Measurements from ENCODE around the gene ADAM10.
"Not testable (repeated sequence)": the region's sequence is repeated elsewhere in the genome, so short reads cannot be mapped to it uniquely, and the experiment has no call there.

ADAM10 gene

DNA sequence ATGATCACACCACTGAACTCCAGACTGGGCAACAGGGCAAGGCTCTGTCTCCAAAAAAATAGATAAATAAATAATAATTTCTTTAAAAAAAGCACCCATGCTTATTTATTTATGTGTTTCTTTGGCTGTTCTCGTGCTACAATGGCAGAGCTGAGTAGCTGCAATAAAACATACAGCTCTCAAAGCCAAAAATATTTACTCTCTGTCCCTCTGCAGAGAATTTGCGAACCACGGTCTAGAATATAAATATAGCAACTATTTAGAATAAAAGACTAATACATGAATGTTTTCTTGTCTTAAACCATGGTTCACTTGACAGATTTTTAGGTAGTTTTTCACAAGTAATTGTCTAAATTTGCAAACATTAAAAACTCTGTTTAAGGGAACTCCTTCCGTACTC is 72.7 kb downstream of the ADAM10 start:
- no peak for DNase-seq (ENCODE audit: low read depth in 2 of 2)

DNA sequence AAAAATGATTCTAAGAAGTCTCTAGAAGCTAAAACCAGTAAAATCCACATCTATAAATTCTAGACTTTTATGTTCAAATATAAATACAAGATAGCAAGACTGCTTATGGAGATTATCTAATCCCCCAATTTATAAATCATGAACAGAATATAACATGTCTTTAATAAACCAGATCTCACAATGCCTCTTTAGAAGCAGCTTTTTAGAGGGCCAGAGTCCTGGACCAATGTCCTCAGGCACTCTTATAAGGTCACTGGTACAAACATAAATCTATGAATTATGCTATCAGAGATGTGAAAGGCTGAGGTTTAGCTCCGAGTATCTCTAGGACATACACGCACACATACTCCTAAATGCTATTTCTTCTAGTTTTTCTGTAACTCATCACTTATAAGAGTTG is 78.3 kb downstream of the ADAM10 start:
- DNase-seq (ENCODE audit: low read depth in 2 of 2), result no peak

DNA sequence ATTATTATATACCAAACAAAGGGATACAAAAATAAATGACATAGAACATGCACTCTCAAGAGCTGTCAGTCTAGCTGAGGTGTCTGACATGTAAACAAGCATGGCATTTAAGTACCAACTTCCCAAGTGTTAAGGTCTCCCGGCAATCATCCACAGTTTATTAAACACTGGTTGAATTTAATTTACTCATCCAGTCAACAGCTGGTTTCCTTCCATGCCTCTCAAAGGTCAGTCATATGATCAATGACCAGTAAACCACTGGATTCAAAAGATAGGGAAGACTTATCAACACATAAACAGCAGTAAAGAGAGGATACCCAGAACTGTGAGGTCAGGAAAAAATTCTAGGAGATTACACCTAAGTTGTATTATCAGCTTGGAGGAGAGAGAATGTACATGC is 80.4 kb downstream of the ADAM10 start:
- no peak for DNase-seq (ENCODE audit: low read depth in 2 of 2)

DNA sequence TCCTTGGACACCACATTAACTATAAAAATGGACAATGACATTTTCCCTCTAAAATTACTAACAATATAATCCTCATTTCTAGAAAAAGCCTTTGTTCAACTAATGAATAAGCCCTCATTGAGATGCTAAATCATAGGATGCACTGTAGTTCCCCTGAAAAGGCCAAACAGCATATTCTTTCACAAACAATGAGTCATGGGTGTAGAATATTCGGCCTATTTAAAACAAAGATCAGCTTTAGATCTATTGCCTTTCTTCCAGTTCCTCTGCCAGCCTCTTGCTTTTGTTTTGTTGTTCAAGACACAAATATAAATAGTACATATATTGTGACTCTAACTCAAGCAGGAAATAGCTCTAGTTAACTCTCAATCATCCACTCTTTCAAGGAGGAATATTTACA is 82.5 kb downstream of the ADAM10 start:
- DNase-seq (ENCODE audit: low read depth in 2 of 2), result no peak

DNA sequence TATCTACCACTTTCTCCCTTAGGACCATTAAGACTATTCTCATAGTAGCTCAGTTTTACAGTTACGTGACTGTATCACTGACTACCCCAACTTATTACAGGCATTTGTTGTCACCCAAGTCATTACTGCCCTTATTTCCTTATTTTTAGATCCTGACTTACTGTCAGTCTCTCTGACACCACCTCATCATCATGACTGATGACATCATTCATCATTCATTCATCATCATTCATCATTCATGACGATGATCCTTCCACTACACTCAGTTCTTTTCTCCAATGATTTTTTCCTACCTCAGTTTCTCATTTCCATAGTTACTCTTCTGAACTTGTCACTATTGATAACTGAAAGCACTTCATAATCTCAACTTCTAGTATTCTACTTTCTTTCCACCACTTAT is 83.8 kb downstream of the ADAM10 start:
- DNase-seq (ENCODE audit: low read depth in 2 of 2), result no peak

DNA sequence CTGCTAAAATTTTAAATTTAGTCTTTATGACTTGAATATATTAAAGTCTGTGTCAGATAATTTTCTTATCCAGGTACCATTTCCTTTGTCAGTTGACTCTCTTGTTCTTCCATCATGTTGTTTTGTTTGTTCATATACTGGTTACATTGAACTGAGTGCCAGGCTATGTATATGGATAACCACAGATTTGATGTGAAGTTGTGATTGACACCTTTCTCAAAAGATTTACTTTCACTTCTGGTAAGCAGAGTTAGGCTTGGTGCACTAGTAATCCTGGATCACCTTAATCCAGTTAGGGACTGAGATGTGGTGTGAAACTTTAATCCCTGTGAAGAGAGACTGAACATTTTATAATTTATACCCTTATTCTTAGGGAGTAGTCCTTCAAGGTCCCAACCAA is 99.4 kb downstream of the ADAM10 start:
- DNase-seq (ENCODE audit: low read depth in 2 of 2), result no peak

DNA sequence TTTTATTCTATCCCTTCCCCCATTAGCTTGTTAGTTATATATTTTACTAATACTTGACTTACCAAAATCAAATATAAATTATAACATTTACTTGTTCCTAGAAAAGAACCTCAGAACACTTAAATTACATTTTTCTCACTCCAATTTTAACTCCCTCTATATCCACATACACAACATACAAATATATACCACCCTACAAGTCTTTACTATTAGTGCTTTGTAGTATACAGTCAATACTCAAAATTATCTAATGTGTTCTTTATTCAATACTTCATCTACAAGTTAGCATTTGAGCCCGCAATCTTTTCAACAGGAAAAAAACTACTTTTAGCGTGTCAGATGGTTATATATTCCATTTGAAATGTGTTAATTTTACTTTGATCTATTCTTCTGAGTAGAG is 100.3 kb downstream of the ADAM10 start:
- DNase-seq (ENCODE audit: low read depth in 2 of 2), result no peak

DNA sequence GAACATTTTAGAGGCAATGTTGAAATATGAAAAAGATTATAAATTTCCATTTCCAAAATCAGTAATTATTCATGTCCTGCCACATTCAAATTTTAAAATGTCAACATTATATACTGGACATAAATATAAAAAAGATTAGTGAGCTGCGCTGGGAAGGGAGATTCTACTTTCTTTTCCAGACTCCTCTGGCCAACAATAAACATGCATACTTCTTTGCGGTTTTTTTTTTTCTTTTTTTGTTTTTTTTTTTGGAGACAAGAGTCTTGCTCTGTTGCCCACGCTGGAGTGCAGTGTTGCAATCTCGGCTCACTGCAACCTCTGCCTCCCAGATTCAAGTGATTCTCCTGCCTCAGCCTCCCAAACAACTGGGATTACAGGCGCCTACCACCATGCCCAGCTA is 105.5 kb downstream of the ADAM10 start:
- DNase-seq (ENCODE audit: low read depth in 2 of 2), result no peak

DNA sequence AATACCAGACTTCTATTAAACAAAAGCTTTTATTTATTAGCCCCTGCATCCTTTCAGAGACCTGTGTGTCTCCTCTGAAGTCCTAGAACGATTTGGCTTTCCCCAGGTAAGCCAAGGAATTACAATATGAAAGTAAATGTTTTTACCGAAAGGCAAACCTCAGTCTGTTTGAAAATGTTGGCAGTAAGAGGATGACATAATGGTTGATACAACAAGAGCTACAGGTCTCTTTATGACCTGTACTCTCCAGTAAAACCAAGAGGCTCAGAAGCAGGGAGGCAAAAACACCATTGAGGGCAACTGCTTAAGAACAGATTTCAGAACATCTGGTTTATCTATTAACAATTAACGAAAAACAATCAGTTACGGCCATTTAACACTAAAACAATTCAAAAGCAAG is 107.8 kb downstream of the ADAM10 start:
- DNase-seq (ENCODE audit: low read depth in 2 of 2), result no peak

DNA sequence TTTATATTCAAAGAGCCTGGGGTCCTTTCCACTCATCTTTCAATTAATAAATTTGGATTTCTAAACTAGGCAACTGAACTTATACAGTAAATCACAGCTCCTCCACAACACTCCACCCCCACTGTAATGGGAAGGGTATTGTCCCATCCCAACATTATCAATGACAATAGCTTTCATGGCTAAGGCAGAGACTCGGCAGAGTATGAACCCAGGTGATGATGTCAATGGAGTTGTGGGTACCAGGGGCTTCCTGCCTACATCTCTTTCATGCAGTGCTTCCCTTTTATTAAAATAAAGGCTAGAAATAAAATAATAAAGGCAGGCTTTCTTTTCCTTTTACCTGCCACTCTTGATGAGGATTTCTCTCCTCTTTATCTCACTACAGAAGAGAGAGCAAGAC is 109.5 kb downstream of the ADAM10 start:
- no peak for DNase-seq (ENCODE audit: low read depth in 2 of 2)

DNA sequence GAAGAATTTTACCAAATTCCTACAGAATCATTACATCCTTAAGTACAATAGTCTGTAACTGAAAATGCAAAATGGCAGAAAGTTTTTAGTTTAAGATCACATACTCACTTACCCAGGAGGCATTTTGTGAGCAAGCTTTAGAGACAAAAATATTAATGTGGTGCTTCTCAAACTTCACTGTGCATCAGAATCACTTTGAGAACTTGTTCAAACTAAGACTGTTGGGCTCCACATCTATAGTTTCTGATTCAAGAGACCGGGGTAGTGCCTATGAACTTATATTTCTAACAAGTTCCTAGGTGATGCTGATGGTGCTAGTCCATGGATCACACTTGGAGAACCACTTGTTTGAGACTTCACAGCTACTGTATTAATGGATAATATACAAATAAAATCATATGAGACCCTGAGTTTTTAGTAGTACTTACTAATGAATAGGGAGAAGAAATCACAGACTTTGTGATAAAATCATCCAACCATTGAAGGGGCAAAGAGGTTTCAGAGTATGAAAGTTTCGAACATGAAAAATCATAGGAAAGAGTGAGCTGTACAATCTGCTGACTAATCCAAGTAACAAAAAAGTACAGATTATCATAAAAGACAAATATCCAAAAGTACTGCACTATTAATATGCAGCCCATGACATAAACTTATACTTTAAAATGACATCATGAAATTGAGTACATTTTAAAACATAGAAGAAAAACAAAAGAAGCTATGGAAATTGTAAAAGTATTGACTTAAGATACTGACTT is 110.3 kb downstream of the ADAM10 start:
- DNase-seq (ENCODE audit: low read depth in 2 of 2), result no peak

DNA sequence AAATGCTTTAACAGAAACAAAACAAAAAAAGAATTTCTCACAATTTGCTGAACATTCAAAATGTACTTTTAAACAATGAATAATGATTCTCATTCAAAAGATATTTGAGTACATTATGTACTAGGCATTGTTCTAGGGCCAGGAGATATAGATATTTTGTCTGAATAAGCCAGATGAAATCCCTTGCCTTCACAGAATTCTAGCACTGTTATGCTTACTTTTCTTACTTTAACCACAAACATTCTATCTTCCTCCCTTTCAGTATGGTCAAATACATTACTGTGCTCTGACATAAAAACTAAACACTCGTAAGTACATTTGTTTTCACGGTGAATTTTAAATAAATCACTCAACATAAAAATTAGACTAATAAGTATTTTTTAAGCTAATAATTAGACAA is 116.7 kb downstream of the ADAM10 start:
- DNase-seq (ENCODE audit: low read depth in 2 of 2), result no peak

DNA sequence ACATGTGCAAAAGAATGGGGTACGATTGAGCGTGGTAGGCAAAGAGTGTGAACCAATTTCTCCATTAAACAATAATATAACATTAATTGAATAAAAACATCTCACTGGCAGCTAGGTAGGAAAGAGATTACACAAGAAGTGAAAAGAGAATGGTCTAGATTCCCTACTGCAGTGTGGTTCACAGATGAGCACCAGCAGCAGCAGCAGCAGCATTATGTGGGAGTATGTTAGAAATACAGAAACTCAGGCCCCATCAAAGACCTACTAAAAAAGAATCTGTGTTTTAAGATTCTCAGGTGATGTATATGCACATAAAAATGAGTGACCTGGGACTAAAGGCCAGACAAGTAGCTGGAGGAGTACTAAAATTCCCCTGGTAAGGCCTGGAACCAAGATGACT is 118.2 kb downstream of the ADAM10 start:
- DNase-seq (ENCODE audit: low read depth in 2 of 2), result no peak

DNA sequence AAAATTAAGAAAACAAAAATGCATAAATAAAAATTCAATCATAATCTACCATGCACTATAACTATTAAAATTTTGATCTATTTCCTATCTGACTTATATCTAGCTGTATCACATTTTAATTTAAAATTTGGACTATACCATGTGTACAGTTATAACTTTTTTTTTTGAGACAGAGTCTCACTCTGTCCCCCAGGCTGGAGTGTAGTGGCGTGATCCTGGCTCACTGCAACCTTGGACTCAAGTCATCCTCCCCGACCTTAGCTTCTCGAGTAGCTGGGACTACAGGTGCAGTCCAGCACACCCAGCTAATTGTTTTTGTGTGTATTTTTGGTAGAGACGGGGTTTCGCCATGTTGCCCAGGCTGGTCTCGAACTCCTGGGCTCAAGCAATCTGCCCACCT is 119.9 kb downstream of the ADAM10 start:
- no peak for DNase-seq (ENCODE audit: low read depth in 2 of 2)

DNA sequence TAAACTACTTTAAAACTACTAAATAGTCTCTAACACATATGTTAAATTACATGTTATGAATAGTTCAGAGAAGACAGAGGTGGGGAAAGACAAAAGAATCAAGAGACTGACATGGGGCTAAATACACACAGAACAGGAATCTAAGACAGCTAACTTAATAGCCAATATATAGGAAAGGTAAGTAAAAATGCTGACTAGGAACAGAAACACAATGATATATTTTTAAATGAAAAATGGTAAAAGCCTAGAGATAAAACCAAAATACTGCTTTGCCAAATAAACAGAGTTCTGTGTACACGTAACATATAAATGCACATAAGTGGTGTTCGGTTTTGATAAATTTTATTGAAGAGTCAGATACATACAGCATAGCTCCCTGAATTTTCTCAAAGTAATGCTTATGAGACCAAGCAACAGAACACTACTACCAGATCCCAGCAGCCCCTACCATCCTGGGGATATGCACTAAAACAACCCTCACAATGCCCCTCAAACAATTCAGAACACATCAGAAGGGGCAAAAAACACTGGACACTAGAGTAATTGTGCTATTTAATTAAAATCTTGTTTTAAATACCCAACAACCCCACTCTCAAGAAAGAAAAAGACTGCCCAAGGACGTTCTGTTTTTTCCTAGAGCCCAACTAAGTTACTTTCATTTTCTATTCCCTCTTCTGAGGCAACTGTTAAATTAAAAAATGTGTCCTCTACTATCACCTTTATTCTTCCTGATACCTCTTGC is 121.1 kb downstream of the ADAM10 start:
- no peak for DNase-seq (ENCODE audit: low read depth in 2 of 2)

DNA sequence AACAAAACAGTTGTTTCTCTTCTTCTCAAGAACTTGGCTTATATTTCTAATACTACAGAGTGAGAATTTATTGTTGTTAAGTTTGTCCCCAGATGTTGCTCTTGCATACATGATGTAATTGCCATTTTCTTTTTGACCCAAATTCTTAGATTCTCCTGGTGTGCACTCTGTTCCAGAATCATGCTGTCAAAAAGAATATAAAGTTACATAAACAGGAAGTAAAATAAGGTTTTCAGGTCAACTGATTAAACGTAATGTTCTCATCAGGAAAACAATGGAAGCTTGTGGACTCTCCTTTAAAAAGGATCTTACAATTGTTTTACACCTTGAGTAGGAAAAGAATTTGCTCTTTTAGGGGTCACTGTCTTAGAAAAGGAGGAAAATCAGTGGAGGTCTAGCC is 121.8 kb downstream of the ADAM10 start:
- DNase-seq (ENCODE audit: low read depth in 2 of 2), result no peak

DNA sequence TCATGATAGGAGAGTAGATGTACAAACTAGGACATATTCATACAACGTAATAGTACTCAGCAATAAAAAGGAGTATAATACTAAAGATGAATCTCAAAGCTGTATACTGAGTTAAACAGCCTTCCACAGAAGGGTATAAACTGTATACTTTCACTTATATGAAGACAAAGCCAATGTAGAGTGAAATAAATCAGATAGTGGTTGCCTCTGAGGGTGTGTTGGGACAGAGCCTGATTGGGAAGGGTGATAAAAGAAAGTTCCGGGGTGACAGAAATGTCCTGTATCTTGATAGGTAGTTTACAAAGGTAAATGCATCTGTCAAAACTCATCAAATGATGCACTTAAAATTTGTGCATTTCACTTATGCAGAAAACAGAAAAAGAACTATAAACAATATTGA is 122.5 kb downstream of the ADAM10 start:
- DNase-seq (ENCODE audit: low read depth in 2 of 2), result no peak

DNA sequence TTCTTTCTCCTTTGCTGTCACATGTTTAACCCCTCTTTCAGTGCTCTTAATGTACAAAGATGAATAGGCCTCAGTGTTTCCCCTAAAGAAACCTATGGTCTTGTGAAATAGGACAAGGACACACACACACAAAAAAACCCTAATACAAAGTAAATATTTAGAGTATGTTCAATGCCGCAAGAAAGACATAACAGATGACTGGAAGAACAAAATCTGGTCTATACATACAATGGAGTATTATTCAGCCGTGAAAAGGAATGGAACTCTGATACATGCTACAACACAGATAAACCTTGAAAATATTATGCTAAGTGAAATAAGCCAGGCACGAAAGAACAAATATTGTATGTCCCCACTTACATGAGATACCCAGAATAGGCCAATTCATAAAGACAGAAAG is 123.1 kb downstream of the ADAM10 start:
- DNase-seq (ENCODE audit: low read depth in 2 of 2), result no peak

DNA sequence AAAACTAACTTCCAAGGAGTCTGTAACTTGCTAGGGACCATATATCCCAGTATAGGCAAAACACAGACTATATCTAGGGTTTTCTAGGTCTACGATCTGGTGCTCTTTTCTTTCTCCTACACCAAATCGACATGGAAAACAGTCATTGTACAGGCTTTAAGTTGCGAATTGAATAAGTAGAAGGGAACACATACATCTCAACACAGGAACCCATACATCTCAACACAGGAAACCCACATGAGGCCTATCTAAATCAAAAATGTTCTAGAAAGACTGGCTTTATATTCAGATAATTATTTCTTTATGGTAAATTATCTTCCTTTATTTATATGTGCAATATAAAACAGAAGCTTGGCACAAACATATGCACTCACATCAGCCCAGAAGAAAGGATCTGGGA is 126.6 kb downstream of the ADAM10 start:
- DNase-seq (ENCODE audit: low read depth in 2 of 2), result no peak

DNA sequence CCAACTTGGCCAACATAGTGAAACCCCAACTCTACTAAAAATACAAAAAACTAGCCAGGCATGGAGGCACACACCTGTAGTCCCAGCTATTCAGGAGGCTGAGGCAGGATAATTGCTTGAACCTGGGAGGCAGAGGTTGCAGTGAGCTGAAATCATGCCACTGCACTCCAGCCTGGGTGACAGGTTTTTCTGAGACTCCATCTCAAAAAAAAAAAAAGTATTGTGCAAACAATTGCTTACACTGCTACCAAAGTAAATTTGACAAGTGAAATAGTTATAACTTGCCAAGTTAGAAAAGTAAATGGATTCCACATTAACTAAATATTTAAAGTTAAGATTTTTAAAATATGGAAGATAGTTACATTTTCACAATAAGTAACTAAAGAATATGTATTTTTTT is 129.2 kb downstream of the ADAM10 start:
- not testable (repeated sequence) for DNase-seq (ENCODE audit: low read depth in 2 of 2)

DNA sequence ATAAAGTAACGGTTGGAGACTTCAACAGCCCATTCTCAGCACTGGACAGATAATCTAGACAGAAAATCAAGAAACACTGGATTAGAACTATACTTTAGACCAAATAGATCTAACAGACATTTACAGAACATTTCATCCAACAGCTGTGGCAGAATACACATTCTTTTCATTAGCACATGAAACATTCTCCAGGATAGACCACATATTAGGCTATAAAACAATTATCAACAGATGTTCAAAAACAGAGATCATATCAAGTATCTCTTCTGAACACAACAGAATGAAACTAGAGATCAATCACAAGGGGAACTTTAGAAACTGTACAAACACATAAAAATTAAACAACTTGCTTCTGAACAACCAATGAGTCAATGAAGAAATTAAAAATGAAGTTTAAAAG is 133.3 kb downstream of the ADAM10 start:
- DNase-seq (ENCODE audit: low read depth in 2 of 2), result no peak

DNA sequence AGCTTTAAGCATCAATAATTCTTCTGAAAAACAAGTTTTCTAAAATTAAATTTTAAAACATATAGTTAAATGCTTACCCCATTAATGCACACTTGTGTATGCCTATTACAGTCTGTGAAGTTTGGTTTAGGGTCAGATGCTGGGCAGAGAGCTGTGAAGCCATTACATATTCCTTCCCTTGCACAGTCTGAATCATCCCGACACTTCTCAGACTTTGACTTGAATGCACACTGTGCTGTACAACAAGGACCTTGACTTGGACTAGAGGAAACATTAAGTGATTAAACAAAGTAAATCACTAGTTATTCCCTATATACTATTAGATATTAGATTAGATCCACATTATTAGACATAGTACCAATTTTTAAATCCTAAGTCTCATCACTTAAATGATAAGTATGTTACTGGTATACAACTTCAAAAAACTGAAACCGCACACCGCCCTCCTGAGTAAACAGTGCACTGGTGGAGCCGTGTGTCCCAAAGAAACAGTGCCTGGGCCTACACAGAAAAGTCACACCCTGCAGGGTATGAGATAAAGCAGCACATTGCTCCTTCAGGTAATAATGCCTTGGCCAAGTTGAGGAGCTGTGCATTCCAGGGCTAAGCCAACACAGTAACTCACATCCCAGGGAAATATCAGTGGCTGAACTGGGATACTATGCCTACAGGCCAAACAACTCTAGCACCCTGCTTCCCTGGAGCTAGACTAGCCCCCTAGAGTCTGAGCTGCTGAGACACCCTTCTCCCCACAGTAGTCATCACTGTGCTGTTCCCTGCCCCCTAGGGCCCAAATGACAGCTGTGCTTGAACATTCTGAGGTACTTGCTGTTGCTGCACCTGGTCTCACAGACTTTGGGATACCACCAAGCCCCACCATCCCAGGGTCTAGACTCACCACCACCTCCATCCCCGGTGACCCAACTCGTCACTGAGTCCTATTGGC is 137.5 kb downstream of the ADAM10 start:
- DNase-seq (ENCODE audit: low read depth in 2 of 2), result no peak

DNA sequence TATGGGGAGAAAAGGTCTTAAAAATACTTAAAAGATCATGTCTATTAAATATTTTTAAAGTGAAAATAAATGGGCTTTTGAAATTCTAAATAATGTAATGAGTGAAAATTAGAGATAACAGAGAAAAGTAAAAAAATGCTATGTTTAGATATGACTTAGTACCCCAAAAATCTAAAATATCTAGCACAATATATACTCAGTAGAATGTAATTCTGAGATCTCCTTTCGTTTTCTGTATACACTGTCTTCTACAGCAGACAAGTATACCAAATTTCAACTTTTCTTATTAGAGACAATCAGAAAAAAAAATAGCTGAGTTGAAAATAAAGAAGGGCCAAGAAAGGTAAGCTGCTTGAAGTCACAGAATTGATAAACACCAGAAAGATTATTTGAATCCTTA is 140.8 kb downstream of the ADAM10 start:
- DNase-seq (ENCODE audit: low read depth in 2 of 2), result no peak
